Measurements from ENCODE around the gene LRTM2.

LRTM2 gene

DNA sequence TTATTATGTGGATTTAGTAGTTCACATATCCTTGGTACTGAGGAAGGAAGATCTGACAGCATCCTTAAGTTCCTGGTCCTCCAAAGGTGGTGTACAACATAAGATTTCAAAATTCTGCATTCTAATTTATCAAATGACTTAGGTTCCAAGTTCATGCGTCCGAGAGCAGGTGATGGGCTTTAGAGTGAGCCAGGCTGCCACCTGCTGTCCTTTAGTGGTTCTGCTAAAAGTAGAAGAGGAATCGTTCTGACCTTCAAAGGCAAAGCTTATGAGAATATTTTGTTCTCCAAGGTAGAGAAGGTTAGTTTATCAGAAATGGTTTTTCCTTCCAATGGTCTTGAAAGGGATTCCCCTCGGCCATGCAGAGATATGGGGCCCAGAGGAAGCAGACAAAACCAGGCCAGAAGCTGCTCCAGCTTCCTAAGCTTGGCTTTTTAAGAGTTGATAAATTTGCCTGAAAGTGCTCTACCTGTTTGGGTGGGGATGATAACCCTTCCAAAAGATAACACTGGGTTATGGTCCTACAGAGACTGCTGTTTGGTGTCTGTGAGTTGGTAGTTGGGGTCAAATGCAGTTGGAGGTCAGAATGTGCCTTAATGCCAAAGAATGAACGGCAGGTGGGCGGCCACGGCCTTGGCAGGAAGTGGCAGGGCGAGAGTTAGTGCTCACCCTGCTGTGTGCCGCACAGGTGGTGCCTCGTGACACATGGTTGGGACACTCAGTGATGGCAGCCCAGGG is 29.1 kb upstream of the LRTM2 start:
- DNase-seq (ENCODE audit: insufficient read length, low spot score): no peak
- FAIRE-seq: peak; percentile 92
- no peak for TF ChIP-seq SPI1 (IDR thresholded peaks at IDR 0.05; ENCODE audit: low read depth, low read length)
- no peak for TF ChIP-seq POLR2AphosphoS5 (IDR thresholded peaks at IDR 0.05; ENCODE audit: low read depth, low read length)
- no peak for TF ChIP-seq POU2F2 (IDR thresholded peaks at IDR 0.05; ENCODE audit: low read depth, low read length)
- TF ChIP-seq TAF1 (IDR thresholded peaks at IDR 0.05; ENCODE audit: low read depth, low read length): no peak
- TF ChIP-seq POLR2A (IDR thresholded peaks at IDR 0.05; ENCODE audit: low read depth, low read length): no peak
- TF ChIP-seq PAX5 (IDR thresholded peaks at IDR 0.05; ENCODE audit: insufficient read depth, low read length, severe bottlenecking): no peak

DNA sequence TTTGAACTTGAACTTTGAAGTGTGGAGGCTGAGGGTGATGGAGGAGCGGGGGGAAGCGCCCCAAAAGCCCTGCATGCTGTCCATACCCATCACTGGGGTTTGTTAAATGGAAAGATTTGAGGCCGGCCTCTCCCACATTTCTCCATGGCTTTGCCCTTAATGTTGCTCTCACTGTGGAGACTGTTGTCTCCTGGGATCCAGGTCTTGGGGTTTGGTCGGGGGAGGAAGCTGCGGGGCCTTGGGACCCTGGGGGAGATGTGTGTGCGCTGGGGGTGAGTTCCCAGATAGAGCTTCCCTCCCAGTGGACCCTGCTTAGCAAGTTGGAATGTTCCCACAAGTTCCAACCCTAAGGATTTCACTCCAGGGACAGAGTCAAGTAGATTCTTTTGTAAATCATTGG is 28.0 kb upstream of the LRTM2 start:
- no peak for TF ChIP-seq SPI1 (IDR thresholded peaks at IDR 0.05; ENCODE audit: low read depth, low read length)
- TF ChIP-seq TAF1 (IDR thresholded peaks at IDR 0.05; ENCODE audit: low read depth, low read length): no peak
- TF ChIP-seq POU2F2 (IDR thresholded peaks at IDR 0.05; ENCODE audit: low read depth, low read length): no peak
- TF ChIP-seq POLR2A (IDR thresholded peaks at IDR 0.05; ENCODE audit: low read depth, low read length): no peak
- TF ChIP-seq PAX5 (IDR thresholded peaks at IDR 0.05; ENCODE audit: insufficient read depth, low read length, severe bottlenecking): no peak
- TF ChIP-seq POLR2AphosphoS5 (IDR thresholded peaks at IDR 0.05; ENCODE audit: low read depth, low read length): no peak
- FAIRE-seq (no peak), DNase-seq (ENCODE audit: insufficient read length, low spot score) (no peak)

GRCh38 chr12:1793426-1794210 is 26.7 kb upstream of the LRTM2 start:
- DNase-seq (ENCODE audit: insufficient read length, low spot score) (no peak), FAIRE-seq (no peak)
- TF ChIP-seq SPI1 (IDR thresholded peaks at IDR 0.05; ENCODE audit: low read depth, low read length) (no peak), PAX5 (IDR thresholded peaks at IDR 0.05; ENCODE audit: insufficient read depth, low read length, severe bottlenecking) (no peak), TAF1 (IDR thresholded peaks at IDR 0.05; ENCODE audit: low read depth, low read length) (no peak), POLR2A (IDR thresholded peaks at IDR 0.05; ENCODE audit: low read depth, low read length) (no peak), POLR2AphosphoS5 (IDR thresholded peaks at IDR 0.05; ENCODE audit: low read depth, low read length) (no peak), POU2F2 (IDR thresholded peaks at IDR 0.05; ENCODE audit: low read depth, low read length) (no peak)

- no peak for TF ChIP-seq TAF1 (IDR thresholded peaks at IDR 0.05; ENCODE audit: low read depth, low read length)
- DNase-seq (ENCODE audit: insufficient read length, low spot score): no peak
- FAIRE-seq: no peak
These were observed 25.8 kb upstream of the LRTM2 start for GRCh38 chr12:1794440-1795090.

DNA sequence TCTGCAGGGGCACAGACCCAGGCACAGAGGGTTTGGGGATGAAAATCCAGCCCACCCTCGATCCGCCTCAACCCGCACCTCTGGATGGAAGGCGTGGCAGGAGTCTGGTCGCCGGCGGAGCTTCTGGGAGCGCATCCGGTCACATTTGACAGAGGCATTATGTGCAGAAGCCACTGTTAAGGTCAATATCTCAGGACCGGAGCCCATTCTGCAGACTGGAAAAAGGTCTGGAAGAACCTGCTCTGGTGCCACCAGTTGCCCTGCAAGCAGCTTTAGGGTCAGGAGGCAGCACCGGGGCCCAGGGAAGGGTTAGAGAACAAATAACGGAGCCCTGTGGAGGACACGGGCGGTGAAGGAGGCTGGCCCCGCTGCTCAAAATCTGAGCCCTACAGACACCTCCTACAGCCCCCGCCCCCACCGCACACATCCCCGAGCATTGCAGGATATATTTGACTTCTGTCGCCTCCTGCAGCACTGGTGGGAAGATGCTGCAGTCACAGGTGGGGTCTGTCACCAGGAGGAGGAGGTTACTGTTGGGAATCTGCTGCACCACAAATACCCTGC is 25.1 kb upstream of the LRTM2 start:
- FAIRE-seq: no peak
- TF ChIP-seq PAX5 (IDR thresholded peaks at IDR 0.05; ENCODE audit: insufficient read depth, low read length, severe bottlenecking): no peak
- DNase-seq (ENCODE audit: insufficient read length, low spot score): no peak

DNA sequence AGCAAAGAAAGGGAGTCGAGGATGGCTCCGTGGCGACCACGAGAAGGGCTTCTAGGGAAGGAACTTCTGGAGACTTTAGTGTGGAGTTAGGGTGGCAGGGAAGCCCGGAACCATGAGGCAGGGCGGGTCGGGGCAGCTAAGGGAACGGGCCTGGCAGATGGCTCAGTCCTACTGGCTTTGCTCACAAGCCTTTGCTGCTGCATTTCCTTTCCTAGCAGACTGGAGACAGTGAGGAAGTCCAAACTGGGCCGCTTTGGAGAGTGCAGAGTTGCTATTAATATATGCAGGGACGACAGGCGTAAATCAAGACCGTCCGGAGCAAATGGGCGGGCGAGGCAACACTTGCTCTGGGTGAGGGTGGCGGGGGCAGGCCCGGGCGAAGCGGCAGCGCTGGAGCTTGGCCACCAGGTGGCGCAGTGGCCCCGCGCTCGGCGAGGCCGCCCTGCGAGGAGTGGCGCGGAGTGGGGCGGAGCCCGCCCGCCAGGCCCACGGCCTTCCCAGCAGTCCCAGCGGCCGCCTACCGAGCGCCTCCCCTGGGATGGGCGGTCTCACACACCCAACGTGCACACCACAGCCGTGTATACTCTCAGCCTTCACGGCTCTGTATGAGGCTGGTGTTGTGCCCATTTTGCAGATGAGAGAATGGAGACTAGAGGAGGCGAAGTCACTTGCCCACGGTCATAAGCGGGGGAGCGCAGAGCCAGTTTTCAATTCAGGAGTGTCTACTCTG is 24.4 kb upstream of the LRTM2 start:
- TF ChIP-seq POU2F2 (IDR thresholded peaks at IDR 0.05; ENCODE audit: low read depth, low read length): no peak
- peak; percentile 61; the same call in 1 of the 2 replicates for TF ChIP-seq TAF1 (IDR thresholded peaks at IDR 0.05; ENCODE audit: low read depth, low read length)
- peak; percentile 81 for TF ChIP-seq POLR2AphosphoS5 (IDR thresholded peaks at IDR 0.05; ENCODE audit: low read depth, low read length)
- peak; percentile 76 for TF ChIP-seq POLR2A (IDR thresholded peaks at IDR 0.05; ENCODE audit: low read depth, low read length)
- peak; percentile 96 for DNase-seq (ENCODE audit: insufficient read length, low spot score)
- peak; percentile 100 for FAIRE-seq

DNA sequence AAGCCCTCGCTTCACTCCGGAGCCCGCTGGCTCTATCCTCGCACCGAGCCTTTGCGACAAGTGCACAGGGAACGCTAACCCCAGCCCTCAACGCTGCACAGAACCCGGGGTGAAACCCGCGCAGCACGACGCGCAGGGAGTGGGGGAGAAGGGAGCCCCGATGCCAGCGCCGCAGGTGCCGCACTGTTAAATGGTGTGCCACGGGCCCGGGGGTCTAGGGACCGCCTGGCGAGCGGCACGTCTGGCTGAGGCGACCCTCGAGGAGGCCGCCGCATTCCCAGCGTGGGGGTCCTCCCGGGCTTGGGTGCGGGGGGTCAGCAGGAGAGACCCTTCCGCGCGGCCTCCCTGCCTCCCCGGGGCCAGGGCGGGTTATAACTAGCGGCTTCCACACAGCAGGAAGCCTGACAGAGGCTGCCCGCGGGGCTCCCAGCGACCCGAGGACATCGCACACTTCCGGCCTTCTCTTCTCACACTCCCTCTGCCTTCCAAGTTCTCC is 23.8 kb upstream of the LRTM2 start:
- DNase-seq (ENCODE audit: insufficient read length, low spot score) (no peak), FAIRE-seq (no peak)
- TF ChIP-seq POU2F2 (IDR thresholded peaks at IDR 0.05; ENCODE audit: low read depth, low read length): no peak
- TF ChIP-seq POLR2A (IDR thresholded peaks at IDR 0.05; ENCODE audit: low read depth, low read length): no peak
- no peak for TF ChIP-seq POLR2AphosphoS5 (IDR thresholded peaks at IDR 0.05; ENCODE audit: low read depth, low read length)
- no peak for TF ChIP-seq PAX5 (IDR thresholded peaks at IDR 0.05; ENCODE audit: insufficient read depth, low read length, severe bottlenecking)
- no peak for TF ChIP-seq TAF1 (IDR thresholded peaks at IDR 0.05; ENCODE audit: low read depth, low read length)
- TF ChIP-seq SPI1 (IDR thresholded peaks at IDR 0.05; ENCODE audit: low read depth, low read length): no peak

GRCh38 chr12:1797011-1797901 is 23.1 kb upstream of the LRTM2 start:
- DNase-seq (ENCODE audit: insufficient read length, low spot score) (no peak), FAIRE-seq (no peak)
- TF ChIP-seq SPI1 (IDR thresholded peaks at IDR 0.05; ENCODE audit: low read depth, low read length): peak; percentile 56
- TF ChIP-seq POU2F2 (IDR thresholded peaks at IDR 0.05; ENCODE audit: low read depth, low read length): no peak
